GM21447 (cell line): ENCODE results near the gene LYST.

ENCODE experiments used
- ATAC-seq: cut with Tn5 transposase; IDR thresholded peaks from one replicate; pipeline ENCODE4 v1.9.1; 2021; ENCODE audit not compliant: unreplicated experiment

LYST gene

DNA sequence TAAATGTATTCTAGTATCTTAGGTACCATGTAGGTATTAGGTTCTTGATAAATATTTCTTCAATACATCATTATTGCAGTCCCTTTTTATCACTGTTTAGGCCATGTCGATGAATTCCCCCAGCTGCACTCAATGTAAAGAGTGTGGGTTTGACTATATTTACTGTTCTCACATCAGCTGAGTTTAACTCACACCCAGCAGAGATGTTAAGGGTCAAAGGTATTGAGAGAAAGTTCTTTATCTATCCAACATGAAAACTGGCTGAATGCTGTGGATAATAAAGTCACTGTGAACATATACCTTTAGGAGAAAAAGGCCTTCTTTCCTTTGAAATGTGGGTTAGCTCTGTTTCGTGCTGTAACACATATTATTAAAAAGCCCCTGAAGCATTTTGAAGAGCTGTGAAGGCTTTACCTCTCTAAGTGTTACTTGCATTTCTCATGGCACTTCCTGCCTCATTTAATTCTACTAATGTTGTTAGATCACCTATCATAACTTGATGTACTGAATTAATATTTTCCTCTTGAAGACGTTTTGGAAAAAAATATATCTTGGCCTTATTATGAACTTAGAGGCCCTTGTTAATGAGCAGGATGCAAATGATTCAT, 19.1 kb upstream of the LYST start:
- no peak for ATAC-seq

DNA sequence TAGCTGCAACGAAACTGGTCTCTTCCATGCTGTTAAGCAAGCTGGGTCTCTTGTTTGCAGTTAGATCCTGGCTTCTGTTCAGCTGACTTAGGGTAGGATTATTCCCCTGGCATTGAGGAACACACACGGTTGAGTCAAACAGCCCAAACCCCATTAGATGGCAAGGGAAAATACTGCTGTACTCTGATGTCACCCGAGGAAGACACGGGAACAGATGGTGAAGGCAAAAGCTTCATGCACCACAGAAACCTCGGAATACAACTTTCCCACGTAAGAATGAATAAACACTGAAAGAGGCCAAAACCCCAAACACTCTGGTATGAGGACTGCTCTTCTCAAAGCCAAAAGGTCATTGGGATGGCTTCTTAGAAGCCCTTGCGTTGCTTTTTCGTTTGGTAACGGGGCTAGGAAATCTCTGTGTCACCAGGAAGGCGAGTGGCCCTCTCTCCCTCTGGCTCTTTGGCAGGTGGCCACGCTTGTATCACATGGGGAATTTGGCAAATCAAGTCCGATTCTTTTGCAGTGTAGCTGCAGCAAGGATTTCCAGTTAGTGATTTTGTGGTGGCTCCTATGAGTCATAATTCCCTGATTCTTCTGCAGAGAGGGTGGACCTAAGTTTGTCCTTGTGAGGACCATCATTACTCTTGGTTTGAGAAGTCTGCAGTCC, 16.7 kb upstream of the LYST start:
- ATAC-seq: peak; percentile 34

DNA sequence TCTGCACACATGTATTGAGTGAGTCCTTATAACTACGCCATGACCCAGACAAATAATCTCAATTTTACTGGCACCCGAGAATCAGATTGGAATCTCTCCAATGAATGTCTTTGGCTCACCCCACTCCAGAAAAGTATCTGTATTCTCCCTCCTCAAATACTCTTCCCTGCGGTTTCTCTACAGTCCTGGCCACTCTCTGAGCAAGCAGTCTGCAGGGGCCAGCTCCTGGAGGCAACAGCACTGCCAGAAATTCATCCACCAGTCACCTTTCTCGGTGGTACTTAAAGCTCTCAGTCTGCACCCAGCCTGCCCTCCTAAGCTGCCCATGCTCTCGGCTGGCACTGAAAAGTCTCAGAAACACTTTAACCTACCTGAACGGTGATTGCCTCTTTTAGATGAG, 16.1 kb upstream of the LYST start:
- no peak for ATAC-seq

DNA sequence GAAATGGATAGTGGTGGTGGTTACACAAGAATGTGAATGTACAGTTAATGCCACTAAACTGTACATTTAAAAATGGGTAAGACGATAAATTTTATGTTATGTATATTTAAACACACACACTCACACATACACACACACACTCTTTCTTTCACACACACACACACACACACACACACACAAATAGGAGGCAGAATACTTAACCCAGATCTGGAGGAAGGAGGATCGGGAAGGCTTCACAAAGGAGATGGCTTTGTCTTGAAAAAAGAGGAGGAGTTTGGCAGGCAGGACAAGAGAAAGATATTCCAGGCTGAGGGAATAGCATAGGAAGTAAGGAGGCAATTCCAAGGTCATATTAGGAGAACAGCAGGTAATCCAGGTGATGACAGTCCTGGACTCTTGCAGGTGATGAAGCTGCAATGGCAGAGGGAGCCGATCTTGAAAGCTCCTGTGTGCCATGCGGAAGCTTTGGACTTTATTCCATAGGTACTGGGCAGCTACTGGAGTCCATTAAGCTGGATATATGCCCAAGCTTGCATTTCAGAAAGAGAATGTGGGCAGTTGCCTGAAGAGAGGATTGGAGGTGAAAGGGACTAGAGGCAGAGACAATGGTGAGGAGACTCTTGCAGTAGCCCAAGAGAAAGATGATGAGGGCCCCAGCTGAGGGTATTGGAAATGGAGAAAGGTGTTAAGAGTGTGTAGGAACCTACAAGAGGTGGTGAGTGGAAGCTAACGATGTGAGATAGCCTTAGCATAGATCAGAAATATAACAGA, 15.4 kb upstream of the LYST start:
- ATAC-seq: no peak

DNA sequence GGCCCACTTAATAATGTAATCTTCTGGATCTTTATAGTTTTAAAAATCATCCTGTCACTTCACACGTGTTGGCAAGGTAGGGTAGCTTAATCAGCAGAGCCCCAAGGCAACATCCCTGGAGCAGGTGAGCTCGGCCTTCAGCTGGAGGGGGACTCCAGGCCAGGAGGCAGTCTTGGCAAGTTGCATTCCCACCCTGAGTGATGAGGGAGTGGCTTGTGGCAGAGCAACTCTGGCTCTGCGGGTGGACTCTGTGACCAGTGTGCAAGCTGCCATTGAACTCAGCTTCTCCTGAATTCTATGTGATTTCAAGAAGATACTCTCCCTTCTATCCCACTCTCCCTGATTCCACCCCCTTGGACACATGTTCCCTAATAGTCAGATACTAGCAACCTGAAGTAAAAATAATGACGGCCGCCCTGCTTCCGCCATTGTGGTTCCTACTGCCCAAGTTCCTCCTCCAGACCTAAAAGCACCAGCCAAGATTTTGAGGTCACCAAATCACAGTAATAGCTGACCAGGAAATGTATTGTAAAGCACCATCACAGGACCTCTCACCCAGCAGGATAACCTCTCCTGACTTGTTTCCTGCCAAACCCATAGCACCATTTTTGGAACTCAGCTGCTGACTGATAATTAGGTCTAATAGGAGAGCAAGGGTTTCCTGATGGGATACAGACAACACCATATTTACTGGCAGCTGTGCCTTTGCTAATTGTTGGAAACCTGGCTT, 11.5 kb upstream of the LYST start:
- ATAC-seq: no peak

DNA sequence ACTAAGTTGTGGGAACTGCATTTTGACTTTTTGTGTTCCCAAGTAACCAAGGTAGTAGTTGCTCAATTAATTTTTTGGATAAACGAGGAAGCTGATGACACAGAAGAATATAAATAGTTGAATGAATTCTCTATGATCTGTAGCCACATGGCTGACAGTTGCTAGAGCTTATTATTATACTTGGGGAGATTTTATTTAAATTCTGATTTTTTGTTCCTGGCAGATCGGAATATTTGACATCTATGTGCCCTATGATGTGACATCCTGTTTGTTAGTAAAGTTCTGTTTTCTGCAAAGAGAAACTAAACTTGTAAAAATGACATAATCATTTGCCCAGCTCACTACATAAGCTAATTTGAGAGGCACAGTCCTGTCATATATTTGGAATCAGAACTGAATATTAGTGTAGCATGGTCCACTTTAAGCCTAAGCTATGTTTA, 9.7 kb upstream of the LYST start:
- ATAC-seq: no peak

DNA sequence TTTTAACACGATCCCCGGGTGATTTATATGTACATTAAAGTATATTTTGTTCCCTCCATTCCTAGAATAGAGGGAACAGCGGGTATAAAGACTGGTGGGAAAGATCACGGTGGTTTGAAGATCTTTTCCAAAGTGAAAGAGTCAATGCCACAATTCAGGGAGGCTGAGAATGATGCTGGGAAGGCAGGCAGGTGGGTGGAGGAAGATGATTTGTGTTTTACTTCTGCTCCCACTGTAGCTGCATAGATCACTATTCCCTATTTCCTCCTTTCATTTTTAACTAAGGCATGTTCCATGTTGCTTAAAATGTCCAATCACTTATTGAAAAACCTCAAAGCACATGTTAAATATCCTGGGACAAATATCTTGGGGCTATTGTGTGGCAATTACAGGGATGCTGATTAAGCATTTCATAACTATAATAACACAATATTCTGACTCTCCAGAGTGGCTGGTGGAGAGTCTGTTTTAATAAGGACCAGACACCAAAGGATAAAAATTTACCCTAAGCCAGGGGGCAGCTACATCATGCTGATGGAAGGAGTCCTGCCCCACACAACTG, 8.4 kb upstream of the LYST start:
- no peak for ATAC-seq

DNA sequence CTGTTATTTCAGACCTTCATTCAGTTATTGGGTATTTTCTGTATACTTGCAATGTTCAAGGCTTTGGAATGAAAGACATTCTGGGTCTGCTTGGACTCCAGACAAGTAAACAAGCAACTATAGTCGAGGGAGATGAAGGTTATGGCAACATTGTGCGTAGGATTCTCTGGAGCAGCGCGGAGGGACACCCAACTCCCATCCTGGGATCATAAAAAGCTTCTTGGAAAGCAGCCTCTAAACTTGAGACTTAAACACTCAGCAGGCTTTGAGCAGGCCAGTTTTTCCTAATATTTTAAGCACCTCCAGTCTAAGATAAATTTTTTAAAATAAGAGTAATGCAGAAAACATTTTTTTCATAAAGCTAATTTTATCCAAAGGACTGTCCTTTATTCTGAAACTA, 7.6 kb upstream of the LYST start:
- ATAC-seq: no peak

DNA sequence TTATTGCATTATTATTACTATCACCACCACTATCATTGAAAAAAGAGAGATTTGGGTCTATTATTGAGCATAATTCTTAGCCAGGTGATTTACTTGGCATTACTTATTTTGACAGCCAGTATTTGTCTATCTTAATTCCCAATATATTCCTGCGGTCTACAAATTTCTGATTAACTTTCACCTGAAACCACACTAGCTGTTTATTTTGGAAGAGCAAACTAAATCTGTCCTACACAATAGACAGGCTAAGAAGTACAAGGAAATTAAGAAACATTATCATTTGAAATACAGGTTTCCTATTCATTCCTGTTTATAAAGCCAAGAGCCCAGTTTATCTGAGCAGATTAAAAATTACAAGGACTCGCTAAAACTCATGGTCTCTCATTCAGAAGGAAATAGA, 6.9 kb upstream of the LYST start:
- no peak for ATAC-seq

DNA sequence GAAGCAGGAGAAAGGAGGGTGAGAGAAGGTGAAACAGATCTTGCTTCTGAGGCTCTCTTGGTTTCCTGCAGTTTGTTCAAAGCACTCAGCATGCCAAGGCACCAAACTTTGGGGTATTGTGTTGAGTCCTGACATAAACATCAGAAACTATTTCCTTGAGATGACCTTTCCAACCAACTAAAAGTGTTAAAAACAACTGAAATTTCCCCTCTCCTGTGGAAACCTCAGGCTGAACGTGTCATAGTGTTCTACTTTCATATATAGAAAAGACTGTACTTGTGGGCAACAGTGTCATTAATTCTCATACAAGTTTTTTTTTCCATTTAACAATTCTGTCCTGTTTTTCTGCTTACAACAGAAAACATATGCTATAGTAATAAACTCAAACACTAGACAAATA, 6.3 kb upstream of the LYST start:
- no peak for ATAC-seq

DNA sequence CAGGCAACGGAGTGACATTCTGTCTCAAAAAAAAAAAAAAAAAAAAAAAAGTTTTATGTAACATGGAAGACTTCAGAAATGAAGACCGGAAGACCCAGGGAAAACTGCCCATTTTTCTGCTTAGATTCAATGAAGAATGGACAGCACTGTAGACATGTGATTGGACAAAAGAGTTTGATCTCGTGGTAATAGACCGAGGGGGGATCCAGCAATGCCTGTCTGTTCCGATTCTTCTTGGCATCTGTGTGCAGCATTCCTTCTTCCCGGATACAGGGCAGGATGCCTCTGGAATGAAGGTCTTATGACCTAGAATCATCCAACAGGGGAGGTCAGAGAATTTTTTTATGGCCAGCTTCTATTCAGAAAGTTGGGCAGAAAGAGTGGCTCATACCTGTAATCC, 5.6 kb upstream of the LYST start:
- no peak for ATAC-seq

DNA sequence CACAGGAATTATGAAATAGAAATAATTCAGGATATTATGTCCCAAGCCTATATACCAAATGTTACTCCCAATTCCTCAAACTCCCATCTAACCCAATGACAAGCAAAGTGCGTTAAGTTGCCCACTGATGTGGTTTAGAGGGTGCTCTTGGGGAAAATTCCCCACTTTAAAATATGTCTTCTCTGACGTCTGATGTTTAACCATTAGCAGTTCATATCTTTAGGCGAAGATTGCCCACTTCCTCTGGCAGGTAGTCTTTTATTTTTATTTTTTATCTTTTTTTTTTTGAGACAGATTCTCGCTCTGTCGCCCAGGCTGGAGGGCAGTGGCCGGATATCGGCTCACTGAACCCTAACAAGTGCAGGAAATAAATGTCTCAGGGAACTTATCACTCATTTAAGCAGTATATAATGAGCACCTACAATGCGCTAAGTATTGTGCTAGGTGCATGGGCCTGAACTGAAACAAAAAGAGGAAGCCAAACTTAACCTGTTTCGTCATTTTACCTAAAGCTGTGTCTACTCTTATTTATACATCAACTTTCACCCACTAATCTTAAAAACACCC, 1.3 kb upstream of the LYST start:
- peak; percentile 36 for ATAC-seq

DNA sequence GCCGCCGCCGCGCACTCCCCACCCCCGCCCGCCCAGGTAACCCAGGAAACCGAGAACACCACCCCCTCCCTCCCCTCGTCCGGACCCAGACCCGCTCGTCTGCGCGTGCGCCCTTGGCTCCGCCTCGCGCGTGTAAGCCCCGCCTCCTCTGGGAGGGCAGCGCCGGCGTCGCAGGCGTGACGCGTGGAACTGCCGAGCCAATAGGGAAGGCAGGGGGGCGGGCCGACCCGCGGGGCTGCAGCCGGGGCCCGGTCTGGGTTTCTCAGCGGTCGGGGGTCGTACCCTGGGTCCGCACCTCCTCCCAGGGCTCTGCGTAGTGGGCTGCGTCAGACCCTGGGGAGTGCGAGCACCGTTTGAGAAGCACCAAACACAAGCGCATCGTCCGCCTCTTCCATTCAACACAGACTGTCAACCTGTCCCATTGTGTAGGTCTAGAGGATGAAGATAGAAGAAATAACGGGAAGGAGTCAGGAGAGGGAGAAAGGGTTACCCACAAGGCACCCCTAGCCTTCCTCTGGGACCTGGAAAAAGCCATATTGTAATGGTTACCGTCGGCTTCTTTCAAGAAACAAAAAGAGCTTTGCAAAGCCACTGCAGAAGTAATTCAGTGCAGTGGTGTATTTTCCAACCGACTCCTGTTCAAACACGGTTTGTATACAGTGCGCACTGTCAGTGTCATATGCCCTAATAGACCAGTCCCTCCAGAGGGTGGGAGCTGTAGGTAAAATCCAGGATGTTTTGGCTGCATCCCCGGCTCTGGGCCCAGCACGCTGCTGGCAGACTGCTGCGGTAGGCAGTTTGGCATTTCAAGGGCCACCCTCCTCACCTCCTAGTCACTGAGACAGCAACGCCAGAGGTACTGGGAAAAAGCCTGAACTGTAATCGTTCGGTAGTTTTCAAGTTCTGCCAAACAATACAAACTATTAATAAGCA, 473 bp upstream of the LYST start:
- ATAC-seq: peak; percentile 54

DNA sequence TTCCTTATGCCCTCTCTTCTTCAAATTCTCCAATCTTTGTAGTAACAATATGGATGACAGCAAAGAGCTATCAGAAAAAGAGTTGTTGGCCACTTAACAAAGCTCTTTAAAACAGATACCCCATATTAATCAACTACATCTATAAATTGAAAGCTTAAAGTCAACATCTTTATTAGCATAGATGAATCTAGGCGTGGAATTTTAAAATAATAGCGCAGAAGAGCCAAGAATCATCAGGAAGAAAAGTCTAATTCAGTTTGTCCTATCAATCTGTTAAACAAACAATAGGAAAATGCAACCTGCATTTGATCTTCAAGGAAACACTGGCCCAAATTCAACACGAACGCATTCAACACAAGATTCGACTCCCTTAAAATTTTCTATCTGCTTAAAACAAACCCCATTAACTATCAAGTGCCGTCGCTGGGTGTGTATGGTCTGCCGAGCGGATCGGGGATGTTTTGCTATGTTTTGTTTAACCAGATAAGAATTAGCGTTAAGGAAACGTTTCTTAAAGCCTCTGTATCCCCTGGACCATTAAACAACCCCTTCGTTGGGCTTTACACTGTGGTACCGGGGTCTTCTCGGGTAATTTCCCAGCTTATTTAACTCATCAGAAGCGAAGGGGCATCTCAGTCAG, 1.0 kb downstream of the LYST start:
- ATAC-seq: peak; percentile 2

DNA sequence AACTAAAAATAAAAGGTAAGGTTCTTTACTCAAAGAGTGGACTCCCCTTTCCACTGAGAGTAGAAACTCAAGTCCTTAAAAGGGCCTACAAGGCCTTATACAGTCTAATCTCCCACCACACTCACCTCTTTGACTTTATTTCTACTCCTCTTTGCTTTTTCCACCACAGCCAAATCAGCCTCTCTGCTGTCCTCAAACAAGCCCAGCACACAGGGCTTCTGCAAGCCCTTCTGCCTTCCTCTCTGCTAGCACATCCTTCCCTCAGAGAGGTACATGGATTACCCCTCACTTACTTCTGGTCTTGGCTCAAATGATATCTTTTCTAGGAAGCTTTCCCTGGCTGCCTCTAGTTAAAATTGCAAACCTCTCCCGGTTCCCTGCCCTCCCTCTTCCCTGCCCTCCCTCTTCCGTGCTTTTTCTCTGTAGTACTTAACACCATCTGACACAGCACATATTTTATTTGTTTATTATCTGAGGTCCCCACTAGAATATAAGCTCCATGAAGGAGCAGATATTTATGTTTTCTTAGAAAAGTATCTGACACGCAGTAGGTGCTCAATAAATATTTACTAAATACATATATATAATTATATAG, 1.7 kb downstream of the LYST start:
- no peak for ATAC-seq

DNA sequence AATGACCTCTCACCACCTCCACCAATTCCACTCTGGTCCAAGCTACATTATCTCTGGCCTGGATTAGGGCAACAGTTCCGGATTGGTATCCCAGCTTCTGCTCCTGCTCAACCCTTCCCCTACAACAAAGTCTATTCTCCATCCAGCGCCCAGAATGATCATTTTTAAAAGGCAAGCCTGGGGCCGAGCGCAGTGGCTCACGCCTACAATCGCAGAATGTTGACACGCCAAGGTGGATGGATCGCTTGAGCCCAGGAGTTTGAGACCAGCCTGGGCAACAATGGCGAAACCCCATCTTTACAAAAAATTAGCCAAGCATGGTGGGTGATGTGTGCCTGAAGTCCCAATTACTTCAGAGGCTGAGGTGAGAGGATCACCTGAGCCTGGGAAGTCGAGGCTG, 2.2 kb downstream of the LYST start:
- no peak for ATAC-seq

DNA sequence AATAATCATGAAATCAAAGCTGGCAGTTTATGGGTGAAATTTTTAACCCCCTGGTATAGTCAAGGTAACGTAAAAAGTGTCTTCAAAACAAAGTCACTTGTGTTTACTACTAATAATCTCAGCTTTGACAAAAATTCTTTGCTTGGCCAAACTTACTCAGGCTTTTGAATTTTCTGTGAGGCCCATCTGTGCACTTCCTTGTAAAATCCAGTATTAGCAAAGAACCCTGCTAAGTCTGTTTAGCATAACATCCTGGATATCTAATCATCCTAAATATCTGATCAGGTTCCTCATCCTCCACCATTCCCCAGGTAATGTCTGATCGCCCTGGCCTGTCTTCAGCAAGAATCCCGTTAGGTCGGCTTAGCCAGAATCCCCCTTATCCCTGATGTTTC, 3.0 kb downstream of the LYST start:
- no peak for ATAC-seq

DNA sequence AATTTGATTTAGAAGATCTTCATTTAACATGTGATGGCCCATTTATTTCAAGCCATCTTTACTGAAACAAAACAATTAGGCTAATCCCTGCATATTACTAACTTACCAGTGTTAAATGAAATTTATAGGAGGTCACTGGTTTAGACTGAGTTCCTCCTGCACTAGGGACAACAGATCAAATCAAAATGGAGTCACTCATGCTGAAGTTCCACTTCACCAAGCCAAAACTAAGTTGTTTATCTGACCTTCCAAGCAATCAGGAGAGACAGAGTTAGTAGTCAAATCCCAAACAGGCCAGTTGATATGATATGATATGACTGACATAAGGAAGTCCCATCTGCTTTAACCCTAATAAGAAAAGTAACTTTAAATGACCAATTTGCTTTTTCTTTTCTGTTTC, 4.8 kb downstream of the LYST start:
- no peak for ATAC-seq

DNA sequence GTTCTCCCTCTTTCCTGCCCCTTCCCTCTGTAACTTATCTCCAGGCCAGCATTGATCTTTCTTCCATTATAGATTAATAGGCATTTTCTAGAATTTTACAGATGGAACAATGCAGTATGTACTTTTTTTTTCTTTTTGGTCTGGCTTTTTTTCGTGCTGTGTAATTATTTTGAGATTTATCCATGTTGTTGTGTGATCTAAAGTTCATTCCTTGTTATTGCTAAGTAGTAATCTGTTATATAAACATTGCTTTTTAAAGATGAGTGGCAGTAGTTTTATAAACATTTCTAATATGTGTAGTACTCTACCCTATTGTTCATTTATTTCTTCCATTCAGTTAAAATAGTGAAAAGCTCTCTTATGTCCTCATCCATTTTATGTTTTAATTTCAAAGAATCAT, 5.9 kb downstream of the LYST start:
- ATAC-seq: no peak
